Measurements from ENCODE around the gene LRRTM3.

The LRRTM3 gene

DNA sequence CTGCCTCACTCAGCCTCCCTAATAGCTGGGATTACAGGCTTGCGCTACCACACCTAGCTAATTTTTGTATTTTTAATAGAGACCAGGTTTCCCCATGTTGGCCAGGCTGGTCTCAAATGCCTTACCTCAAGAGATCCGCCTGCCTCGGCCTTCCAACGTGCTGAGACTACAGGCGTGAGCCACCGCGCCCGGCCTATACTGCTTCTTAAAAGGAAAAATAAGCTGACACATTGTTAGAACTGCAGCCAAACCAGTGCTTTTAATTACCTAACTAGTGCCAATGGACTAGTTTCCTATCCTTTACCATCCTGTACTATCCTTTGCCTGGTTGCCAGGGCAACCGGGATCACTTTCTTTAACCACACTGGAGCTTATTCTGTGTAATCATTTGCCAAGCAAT lies 108.0 kb downstream of the LRRTM3 start:
- Histone ChIP-seq H3K9ac (ENCODE audit: low read length) (no peak overlapping the region), H3K79me2 (ENCODE audit: low read length) (no peaks in the 10 kb centered on the region), H3K36me3 (replicated peaks; ENCODE audit: insufficient read depth, low read length) (no peaks in the 10 kb centered on the region), H3K4me2 (ENCODE audit: low read depth, low read length) (no peak overlapping the region), H4K20me1 (ENCODE audit: insufficient read depth, low read length) (no peaks in the 10 kb centered on the region), H3K4me3 (ENCODE audit: low read length) (no peak overlapping the region), H3F3A (ENCODE audit: insufficient read depth, low read length) (no peaks in the 10 kb centered on the region), H3K27me3 (replicated peaks; ENCODE audit: insufficient read depth, low read length) (no peaks in the 10 kb centered on the region), H3K27ac (ENCODE audit: low read length) (no peak overlapping the region), H3K4me1 (ENCODE audit: low read length) (no peaks in the 10 kb centered on the region), H3K9me2 (replicated peaks; ENCODE audit: insufficient read depth, low read length) (no peaks in the 10 kb centered on the region), H3K9me3 (replicated peaks; ENCODE audit: insufficient read depth, low read length) (no peaks in the 10 kb centered on the region), H2AFZ (ENCODE audit: low read length) (no peak overlapping the region)
- TF ChIP-seq, protein P1, sequence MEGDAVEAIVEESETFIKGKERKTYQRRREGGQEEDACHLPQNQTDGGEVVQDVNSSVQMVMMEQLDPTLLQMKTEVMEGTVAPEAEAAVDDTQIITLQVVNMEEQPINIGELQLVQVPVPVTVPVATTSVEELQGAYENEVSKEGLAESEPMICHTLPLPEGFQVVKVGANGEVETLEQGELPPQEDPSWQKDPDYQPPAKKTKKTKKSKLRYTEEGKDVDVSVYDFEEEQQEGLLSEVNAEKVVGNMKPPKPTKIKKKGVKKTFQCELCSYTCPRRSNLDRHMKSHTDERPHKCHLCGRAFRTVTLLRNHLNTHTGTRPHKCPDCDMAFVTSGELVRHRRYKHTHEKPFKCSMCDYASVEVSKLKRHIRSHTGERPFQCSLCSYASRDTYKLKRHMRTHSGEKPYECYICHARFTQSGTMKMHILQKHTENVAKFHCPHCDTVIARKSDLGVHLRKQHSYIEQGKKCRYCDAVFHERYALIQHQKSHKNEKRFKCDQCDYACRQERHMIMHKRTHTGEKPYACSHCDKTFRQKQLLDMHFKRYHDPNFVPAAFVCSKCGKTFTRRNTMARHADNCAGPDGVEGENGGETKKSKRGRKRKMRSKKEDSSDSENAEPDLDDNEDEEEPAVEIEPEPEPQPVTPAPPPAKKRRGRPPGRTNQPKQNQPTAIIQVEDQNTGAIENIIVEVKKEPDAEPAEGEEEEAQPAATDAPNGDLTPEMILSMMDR (IDR thresholded peaks at IDR 0.05; ENCODE audit: low read length) = no peak
- no peak for TF ChIP-seq EZH2phosphoT487 (IDR thresholded peaks at IDR 0.05; ENCODE audit: low read length)
- no peak for TF ChIP-seq EZH2 (optimal IDR thresholded peaks at IDR 0.05; ENCODE audit: low read depth, low read length)
- DNase-seq = no peak

GRCh38 chr10:67036808-67037207 lies 111.0 kb downstream of the LRRTM3 start:
- TF ChIP-seq EZH2 (optimal IDR thresholded peaks at IDR 0.05; ENCODE audit: low read depth, low read length) = no peak
- TF ChIP-seq, protein P1 (IDR thresholded peaks at IDR 0.05; ENCODE audit: low read length) = no peak
- TF ChIP-seq EZH2phosphoT487 (IDR thresholded peaks at IDR 0.05; ENCODE audit: low read length) = no peak
- no peaks in the 10 kb centered on the region for H3K9me2 ChIP-seq (replicated peaks; ENCODE audit: insufficient read depth, low read length)
- H3K4me3 ChIP-seq (ENCODE audit: low read length) = no peak overlapping the region
- DNase-seq = no peak
- no peak overlapping the region for H3K9ac ChIP-seq (ENCODE audit: low read length)
- H3F3A ChIP-seq (ENCODE audit: insufficient read depth, low read length) = no peaks in the 10 kb centered on the region
- H3K36me3 ChIP-seq (replicated peaks; ENCODE audit: insufficient read depth, low read length) = no peaks in the 10 kb centered on the region
- H3K79me2 ChIP-seq (ENCODE audit: low read length) = no peaks in the 10 kb centered on the region
- H3K9me3 ChIP-seq (replicated peaks; ENCODE audit: insufficient read depth, low read length) = no peaks in the 10 kb centered on the region
- H2AFZ ChIP-seq (ENCODE audit: low read length) = no peak overlapping the region
- H4K20me1 ChIP-seq (ENCODE audit: insufficient read depth, low read length) = no peaks in the 10 kb centered on the region
- no peak overlapping the region for H3K27ac ChIP-seq (ENCODE audit: low read length)
- H3K4me2 ChIP-seq (ENCODE audit: low read depth, low read length) = no peak overlapping the region
- no peaks in the 10 kb centered on the region for H3K4me1 ChIP-seq (ENCODE audit: low read length)
- H3K27me3 ChIP-seq (replicated peaks; ENCODE audit: insufficient read depth, low read length) = no peaks in the 10 kb centered on the region

DNA sequence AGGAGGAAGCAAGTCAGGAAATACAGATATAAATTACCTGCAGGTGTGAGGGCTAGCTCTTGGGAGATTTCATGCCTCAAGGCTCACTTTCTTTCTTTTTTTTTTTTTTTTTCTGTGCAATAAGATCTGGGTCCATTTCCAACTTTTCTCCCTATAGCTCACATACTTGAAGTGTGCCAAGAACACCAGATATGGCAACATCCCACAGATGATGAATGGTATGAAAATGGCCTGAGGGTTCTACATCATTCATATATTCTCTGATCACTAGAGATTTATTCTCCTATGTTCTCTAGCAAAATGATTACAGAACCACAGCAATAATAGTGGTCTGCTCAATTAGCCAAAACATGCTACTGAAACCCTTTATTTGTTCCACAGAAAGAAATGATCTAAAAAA lies 117.2 kb downstream of the LRRTM3 start:
- Histone ChIP-seq H3K27me3 (replicated peaks; ENCODE audit: insufficient read depth, low read length) (no peaks in the 10 kb centered on the region), H3K36me3 (replicated peaks; ENCODE audit: insufficient read depth, low read length) (no peaks in the 10 kb centered on the region), H3K9ac (ENCODE audit: low read length) (no peak overlapping the region), H3K79me2 (ENCODE audit: low read length) (no peaks in the 10 kb centered on the region), H3K4me3 (ENCODE audit: low read length) (no peak overlapping the region), H3K27ac (ENCODE audit: low read length) (no peak overlapping the region), H3K9me3 (replicated peaks; ENCODE audit: insufficient read depth, low read length) (no peaks in the 10 kb centered on the region), H3K4me2 (ENCODE audit: low read depth, low read length) (no peak overlapping the region), H2AFZ (ENCODE audit: low read length) (no peak overlapping the region), H3F3A (ENCODE audit: insufficient read depth, low read length) (no peaks in the 10 kb centered on the region), H3K9me2 (replicated peaks; ENCODE audit: insufficient read depth, low read length) (no peaks in the 10 kb centered on the region), H3K4me1 (ENCODE audit: low read length) (no peaks in the 10 kb centered on the region), H4K20me1 (ENCODE audit: insufficient read depth, low read length) (no peaks in the 10 kb centered on the region)
- DNase-seq = no peak
- TF ChIP-seq EZH2 (optimal IDR thresholded peaks at IDR 0.05; ENCODE audit: low read depth, low read length) = no peak
- no peak for TF ChIP-seq EZH2phosphoT487 (IDR thresholded peaks at IDR 0.05; ENCODE audit: low read length)
- TF ChIP-seq, protein P1 (IDR thresholded peaks at IDR 0.05; ENCODE audit: low read length) = no peak

Measured in MM.1S (cell line).